Mesenchymal stem cell (in vitro differentiated cells and primary cell): ENCODE data around the gene SNX18.
A peak's percentile ranks its signal among the peaks of the same experiment; 100 is the strongest.

ENCODE experiments used
- DNase-seq: peaks from one replicate; pipeline ENCODE4 v3.0.0-alpha.2; 2013
- H2AFZ ChIP-seq: one replicate; pipeline ENCODE4 v1.6.1; 2013; ENCODE audit warnings: low read depth, mild to moderate bottlenecking, control low read depth, inconsistent platforms, low read length, moderate library complexity
- H2AK5ac ChIP-seq: 2 replicates; pipeline ENCODE4 v1.6.1; 2013; ENCODE audit warnings: low read length, moderate library complexity, mild to moderate bottlenecking, inconsistent platforms; ENCODE audit not compliant: severe bottlenecking
- H2BK120ac ChIP-seq: one replicate; pipeline ENCODE4 v1.6.1; 2013; ENCODE audit warnings: low read depth, mild to moderate bottlenecking, inconsistent platforms, low read length, moderate library complexity
- H2BK12ac ChIP-seq, 2 experiments: one replicate each; pipeline ENCODE4 v1.6.1; 2013; ENCODE audit warnings: inconsistent platforms in 2 of 2, low read length in 2 of 2, mild to moderate bottlenecking in 2 of 2, moderate library complexity in 2 of 2, control low read depth in 1 of 2
- H2BK15ac ChIP-seq: one replicate; pipeline ENCODE4 v1.6.1; 2013; ENCODE audit warnings: mild to moderate bottlenecking, low read depth, inconsistent platforms; ENCODE audit not compliant: poor library complexity, severe bottlenecking
- H2BK5ac ChIP-seq: 2 replicates; pipeline ENCODE4 v1.6.1; 2013; ENCODE audit warnings: low read depth, mild to moderate bottlenecking, low read length, control low read depth, inconsistent platforms; ENCODE audit not compliant: poor library complexity, severe bottlenecking
- H3K14ac ChIP-seq, 2 experiments: one replicate each; pipeline ENCODE4 v1.6.1; 2013; ENCODE audit warnings: inconsistent platforms in 2 of 2, low read length in 2 of 2, control low read depth in 1 of 2, mild to moderate bottlenecking in 1 of 2, moderate library complexity in 1 of 2
- H3K18ac ChIP-seq, 2 experiments: one replicate each; pipeline ENCODE4 v1.6.1; 2013; ENCODE audit warnings: inconsistent platforms in 2 of 2, low read length in 2 of 2, control low read depth in 1 of 2, low read depth in 1 of 2, mild to moderate bottlenecking in 1 of 2
- H3K23ac ChIP-seq, 2 experiments: one replicate each; pipeline ENCODE4 v1.6.1; 2013; ENCODE audit warnings: inconsistent platforms in 2 of 2, low read length in 2 of 2, mild to moderate bottlenecking in 2 of 2, moderate library complexity in 2 of 2, control low read depth in 1 of 2
- H3K27ac ChIP-seq: 2 replicates; pipeline ENCODE4 v1.5.1; 2013; ENCODE audit warnings: mild to moderate bottlenecking, moderate library complexity, low read length, control low read depth, inconsistent platforms; ENCODE audit not compliant: poor library complexity, severe bottlenecking
- H3K27me3 ChIP-seq, 2 experiments: 2 replicates each; pipeline versions ENCODE4 v1.6.1 to v1.7.0; 2013; ENCODE audit warnings: low read length in 2 of 2, mild to moderate bottlenecking in 2 of 2, moderate library complexity in 2 of 2, control low read depth in 1 of 2, inconsistent platforms in 1 of 2; ENCODE audit not compliant: control insufficient read depth in 1 of 2, insufficient read depth in 1 of 2
- H3K36me3 ChIP-seq, 2 experiments: 2 replicates each; pipeline versions ENCODE4 v1.6.1 to v1.7.0; 2013; ENCODE audit warnings: low read length in 2 of 2, control low read depth in 1 of 2, inconsistent platforms in 1 of 2, low read depth in 1 of 2, mild to moderate bottlenecking in 1 of 2; ENCODE audit not compliant: insufficient read depth in 2 of 2, control insufficient read depth in 1 of 2
- H3K4ac ChIP-seq, 2 experiments: one replicate each; pipeline ENCODE4 v1.6.1; 2013; ENCODE audit warnings: inconsistent platforms in 2 of 2, low read length in 2 of 2, mild to moderate bottlenecking in 2 of 2, moderate library complexity in 2 of 2, control low read depth in 1 of 2, low read depth in 1 of 2
- H3K4me1 ChIP-seq: 2 replicates; pipeline ENCODE4 v1.6.1; 2013; ENCODE audit warnings: low read depth, low read length, control low read depth; ENCODE audit not compliant: control insufficient read depth, insufficient read depth
- H3K4me2 ChIP-seq: 2 replicates; pipeline ENCODE4 v1.6.1; 2013; ENCODE audit warnings: low read length, mild to moderate bottlenecking, inconsistent platforms; ENCODE audit not compliant: poor library complexity, severe bottlenecking
- H3K4me3 ChIP-seq, 2 experiments: 2 replicates each; pipeline versions ENCODE4 v1.5.1 to v1.7.0; 2013; ENCODE audit warnings: low read length in 2 of 2, mild to moderate bottlenecking in 2 of 2, control low read depth in 1 of 2, low read depth in 1 of 2; ENCODE audit not compliant: insufficient read depth in 1 of 2
- H3K79me1 ChIP-seq: replicated peaks from 2 replicates; pipeline ENCODE4 v1.6.1; 2013; ENCODE audit warnings: mild to moderate bottlenecking, control low read depth, low read length, inconsistent platforms; ENCODE audit not compliant: poor library complexity, severe bottlenecking
- H3K9ac ChIP-seq: 2 replicates; pipeline ENCODE4 v1.7.0; 2013; ENCODE audit warnings: mild to moderate bottlenecking, low read length, moderate library complexity
- H3K9me3 ChIP-seq: 2 replicates; pipeline ENCODE4 v1.7.0; 2013; ENCODE audit warnings: mild to moderate bottlenecking, low read length; ENCODE audit not compliant: control insufficient read depth
- H4K8ac ChIP-seq: one replicate; pipeline ENCODE4 v1.6.1; 2013; ENCODE audit warnings: inconsistent platforms, mild to moderate bottlenecking, low read length, moderate library complexity
- H4K91ac ChIP-seq: one replicate; pipeline ENCODE4 v1.6.1; 2013; ENCODE audit warnings: mild to moderate bottlenecking, low read length, inconsistent platforms
- WGBS: methylation state at CpG from one replicate; pipeline ENCODE4 v1.1.7; 2013; ENCODE audit warnings: mixed read lengths; 5-methylcytosine and 5-hydroxymethylcytosine counted together

The SNX18 gene

DNA sequence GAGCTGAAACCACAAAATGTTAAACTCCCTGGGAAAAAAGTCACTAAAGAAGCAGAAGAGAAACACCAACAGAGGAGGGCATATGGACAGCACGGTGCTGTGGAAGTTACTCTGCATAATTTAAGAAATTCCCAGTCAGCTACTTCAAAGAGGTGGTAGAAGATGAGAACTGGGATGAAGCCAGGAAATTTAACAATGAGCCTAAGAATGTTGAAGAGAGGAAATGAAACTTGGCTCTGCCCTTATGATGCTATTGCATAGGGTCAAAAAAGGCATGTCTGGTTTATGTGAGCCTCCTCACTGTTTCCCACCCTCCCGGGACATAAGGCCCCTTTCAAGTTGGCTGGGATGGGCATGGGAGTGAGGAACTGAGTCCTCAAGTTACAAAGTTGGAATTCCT lies 25.4 kb upstream of the SNX18 start:
- 63% methylated on average over 1 of the region's 2 CpGs for WGBS
- no peaks in the 10 kb centered on the region for H3K79me1 ChIP-seq

DNA sequence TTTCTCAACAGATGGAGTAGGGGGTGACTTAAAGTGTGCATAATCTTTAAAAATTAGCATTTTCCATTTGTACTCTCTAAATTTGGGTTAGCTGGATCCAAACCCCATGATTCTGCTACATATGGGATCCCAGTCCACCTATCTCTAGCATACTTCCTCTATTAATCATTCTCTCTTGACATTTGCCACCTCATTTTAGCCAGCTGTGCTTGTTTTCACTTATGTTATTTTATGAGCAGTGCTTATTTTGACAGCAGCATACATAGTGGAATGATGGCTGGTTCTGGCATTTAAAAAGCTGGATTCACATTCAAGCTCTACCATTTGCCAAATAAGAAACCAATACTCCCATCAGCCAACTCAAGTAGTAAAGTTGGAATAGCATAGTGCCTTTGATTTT lies 22.5 kb upstream of the SNX18 start:
- no peak overlapping the region for H3K9ac ChIP-seq
- no peak overlapping the region for H4K8ac ChIP-seq
- no peak overlapping the region for H3K14ac ChIP-seq
- peaks cover 0 to 19% of the 10 kb centered on the region in 2 experiments for H3K27me3 ChIP-seq
- no peak overlapping the region for H3K27ac ChIP-seq
- H2AK5ac ChIP-seq = no peak overlapping the region
- no peaks in the 10 kb centered on the region for H3K36me3 ChIP-seq
- H2BK12ac ChIP-seq = no peak overlapping the region
- no peaks in the 10 kb centered on the region for H3K4me1 ChIP-seq
- H2BK120ac ChIP-seq = no peak overlapping the region
- H2BK5ac ChIP-seq = no peak overlapping the region
- no peaks in the 10 kb centered on the region for H3K9me3 ChIP-seq
- DNase-seq = no peak
- H3K4me2 ChIP-seq = no peak overlapping the region
- no peaks in the 10 kb centered on the region for H3K79me1 ChIP-seq
- H3K23ac ChIP-seq = no peak overlapping the region
- no peak overlapping the region for H2AFZ ChIP-seq
- no peak overlapping the region for H4K91ac ChIP-seq
- H2BK15ac ChIP-seq = no peak overlapping the region
- H3K4ac ChIP-seq = no peak overlapping the region
- no peak overlapping the region for H3K18ac ChIP-seq
- H3K4me3 ChIP-seq = no peak overlapping the region

More for the DNA sequence above, 25.4 kb upstream of the SNX18 start:
- no peak overlapping the region for H3K18ac ChIP-seq
- no peaks in the 10 kb centered on the region for H3K4me1 ChIP-seq
- H3K4me3 ChIP-seq = no peak overlapping the region
- no peak overlapping the region for H2BK5ac ChIP-seq
- H3K36me3 ChIP-seq = no peaks in the 10 kb centered on the region
- no peak overlapping the region for H2AK5ac ChIP-seq
- H4K91ac ChIP-seq = no peak overlapping the region
- no peaks in the 10 kb centered on the region for H3K9me3 ChIP-seq
- H2BK120ac ChIP-seq = no peak overlapping the region
- no peak overlapping the region for H3K4ac ChIP-seq
- no peak overlapping the region for H2AFZ ChIP-seq
- no peak overlapping the region for H2BK15ac ChIP-seq
- H2BK12ac ChIP-seq = no peak overlapping the region
- no peak overlapping the region for H3K23ac ChIP-seq
- H3K14ac ChIP-seq = no peak overlapping the region
- no peak overlapping the region for H3K4me2 ChIP-seq
- H3K9ac ChIP-seq = no peak overlapping the region
- peaks cover 0 to 19% of the 10 kb centered on the region in 2 experiments for H3K27me3 ChIP-seq
- no peak for DNase-seq
- H3K27ac ChIP-seq = no peak overlapping the region
- no peak overlapping the region for H4K8ac ChIP-seq

GRCh38 chr5:54514291-54514690 lies 3.3 kb upstream of the SNX18 start:
- peak overlapping the region; percentile 6 for H2AK5ac ChIP-seq
- H2BK120ac ChIP-seq = no peak overlapping the region
- H4K91ac ChIP-seq = no peak overlapping the region
- peak overlapping the region; percentile 24 for H3K27ac ChIP-seq
- peaks cover 4% of the 10 kb centered on the region for H3K9me3 ChIP-seq
- no peak overlapping the region for H3K4ac ChIP-seq
- peak overlapping the region in 1 of 2 experiments; percentile 11 for H3K4me3 ChIP-seq
- H2BK5ac ChIP-seq = no peak overlapping the region
- H3K4me1 ChIP-seq = peaks cover 24% of the 10 kb centered on the region
- no peak overlapping the region for H4K8ac ChIP-seq
- H3K4me2 ChIP-seq = no peak overlapping the region
- DNase-seq = no peak
- no peak overlapping the region for H3K23ac ChIP-seq
- peak overlapping the region in 1 of 2 experiments; percentile 91 for H3K14ac ChIP-seq
- peak overlapping the region; percentile 81 for H3K9ac ChIP-seq
- H3K36me3 ChIP-seq = peaks cover 8 to 9% of the 10 kb centered on the region in 2 experiments
- 29% methylated on average over 3 of the region's 4 CpGs for WGBS
- peaks cover 10% of the 10 kb centered on the region for H3K79me1 ChIP-seq
- no peak overlapping the region for H2BK12ac ChIP-seq
- H3K27me3 ChIP-seq = no peaks in the 10 kb centered on the region
- H2BK15ac ChIP-seq = no peak overlapping the region
- no peak overlapping the region for H2AFZ ChIP-seq
- H3K18ac ChIP-seq = peak overlapping the region in 1 of 2 experiments; percentile 73

GRCh38 chr5:54514841-54515432 lies 2.6 kb upstream of the SNX18 start:
- Histone ChIP-seq H3K27ac (peak overlapping the region; percentile 5), H2AK5ac (no peak overlapping the region), H3K9ac (peak overlapping the region; percentile 81), H3K18ac (no peak overlapping the region), H2BK120ac (no peak overlapping the region), H3K4ac (no peak overlapping the region), H2BK12ac (no peak overlapping the region), H3K79me1 (peaks cover 13% of the 10 kb centered on the region), H3K36me3 (peaks cover 11 to 14% of the 10 kb centered on the region in 2 experiments), H2BK5ac (no peak overlapping the region), H3K9me3 (no peaks in the 10 kb centered on the region), H3K14ac (no peak overlapping the region), H4K8ac (peak overlapping the region; percentile 23), H3K4me2 (no peak overlapping the region), H3K4me1 (peaks cover 26% of the 10 kb centered on the region), H2AFZ (no peak overlapping the region), H4K91ac (no peak overlapping the region), H3K4me3 (peak overlapping the region in 1 of 2 experiments; percentile 44), H2BK15ac (no peak overlapping the region), H3K27me3 (no peaks in the 10 kb centered on the region), H3K23ac (no peak overlapping the region)
- 64% methylated on average over 8 of the region's 8 CpGs for WGBS
- DNase-seq = peak; percentile 52
